HEK293 (cell line): ENCODE data around the gene MMUT.

Experiments used
- CTCF ChIA-PET: fragments of 350-600 bp; formaldehyde crosslinking; extraction: SDS; loops from one replicate; lab custom pipeline; 2021; ENCODE audit warnings: antibody characterized with exemption; lab: Yijun Ruan, JAX
- POLR2A ChIA-PET: fragments of 300-600 bp; formaldehyde crosslinking; extraction: SDS; loops from one replicate; lab custom pipeline; 2020; ENCODE audit warnings: antibody characterized with exemption, inconsistent platforms; lab: Yijun Ruan, JAX
- H3K27ac ChIP-seq: fragments of 200-500 bp; sonication (Bioruptor generic); 2 replicates; pipeline ENCODE4 v1.5.1; 2014; ENCODE audit warnings: low read depth, low read length, control low read depth, inconsistent platforms; ENCODE audit errors: extremely low read depth
- H3K36me3 ChIP-seq, 2 experiments: fragments of 200-500 bp in 1 of 2; sonication (Bioruptor generic) in 1 of 2; 1 replicate in 1 of 2; 2 replicates in 1 of 2; pipeline ENCODE4 v1.5.1; 2014 to 2017; ENCODE audit warnings: inconsistent platforms in 2 of 2, low read length in 2 of 2; ENCODE audit not compliant: control insufficient read depth in 2 of 2, insufficient read depth in 1 of 2
- H3K4me1 ChIP-seq: fragments of 200-500 bp; sonication (Bioruptor generic); 2 replicates; pipeline ENCODE4 v1.5.1; 2014; ENCODE audit warnings: mild to moderate bottlenecking, low read length, inconsistent platforms; ENCODE audit not compliant: control insufficient read depth, insufficient read depth
- H3K4me3 ChIP-seq: 2 replicates; pipeline ENCODE4 v1.5.1; 2011; ENCODE audit warnings: low read depth, mild to moderate bottlenecking, control low read depth, low read length, moderate library complexity
- H3K9me3 ChIP-seq: fragments of 200-500 bp; sonication (Bioruptor generic); 2 replicates; pipeline ENCODE4 v1.5.1; 2014; ENCODE audit warnings: low read depth, low read length, inconsistent platforms; ENCODE audit not compliant: control insufficient read depth, insufficient read depth
- AEBP2 ChIP-seq: fragments of 450-650 bp; formaldehyde crosslinking; IDR thresholded peaks from 2 replicates; pipeline ENCODE4 v1.5.1; 2016; ENCODE audit warnings: missing biosample characterization, missing genetic modification characterization, borderline replicate concordance
- BCL11A ChIP-seq: fragments of 450-650 bp; formaldehyde crosslinking; IDR thresholded peaks from 2 replicates; pipeline ENCODE4 v1.5.1; 2016; ENCODE audit warnings: low read depth, missing biosample characterization, missing genetic modification characterization
- EGR2 ChIP-seq: fragments of 450-650 bp; formaldehyde crosslinking; IDR thresholded peaks from 2 replicates; pipeline ENCODE4 v1.5.1; 2016; ENCODE audit warnings: low read depth, missing biosample characterization, missing genetic modification characterization
- GLI4 ChIP-seq: fragments of 450-650 bp; formaldehyde crosslinking; IDR thresholded peaks from 2 replicates; pipeline ENCODE4 v1.5.1; 2016; ENCODE audit warnings: missing biosample characterization, missing genetic modification characterization
- SP2 ChIP-seq: fragments of 450-650 bp; formaldehyde crosslinking; IDR thresholded peaks from 2 replicates; pipeline ENCODE4 v1.5.1; 2016; ENCODE audit warnings: missing biosample characterization, missing genetic modification characterization
- TSHZ1 ChIP-seq: fragments of 450-650 bp; formaldehyde crosslinking; IDR thresholded peaks from 2 replicates; pipeline ENCODE4 v1.5.1; 2016; ENCODE audit warnings: missing biosample characterization, missing genetic modification characterization, borderline replicate concordance
- ZBTB10 ChIP-seq: fragments of 450-650 bp; formaldehyde crosslinking; IDR thresholded peaks from 2 replicates; pipeline ENCODE4 v1.5.1; 2016; ENCODE audit warnings: missing biosample characterization, missing genetic modification characterization
- ZNF202 ChIP-seq: fragments of 450-650 bp; formaldehyde crosslinking; IDR thresholded peaks from 2 replicates; pipeline ENCODE4 v1.5.1; 2016; ENCODE audit warnings: missing biosample characterization, missing genetic modification characterization, borderline replicate concordance
- ZNF266 ChIP-seq: fragments of 450-650 bp; formaldehyde crosslinking; IDR thresholded peaks from 2 replicates; pipeline ENCODE4 v1.5.1; 2016; ENCODE audit warnings: missing biosample characterization, missing genetic modification characterization, low read depth
- ZNF335 ChIP-seq: fragments of 450-650 bp; formaldehyde crosslinking; conservative IDR thresholded peaks from 2 replicates; pipeline ENCODE4 v1.5.1; 2016; ENCODE audit warnings: missing biosample characterization, missing genetic modification characterization
- ZNF341 ChIP-seq: fragments of 450-650 bp; formaldehyde crosslinking; IDR thresholded peaks from 2 replicates; pipeline ENCODE4; 2016; ENCODE audit warnings: low read depth, missing biosample characterization, missing genetic modification characterization
- ZNF514 ChIP-seq: fragments of 450-650 bp; formaldehyde crosslinking; IDR thresholded peaks from 2 replicates; pipeline ENCODE4 v1.5.1; 2016; ENCODE audit warnings: missing biosample characterization, missing genetic modification characterization
- ZNF548 ChIP-seq: fragments of 450-650 bp; formaldehyde crosslinking; IDR thresholded peaks from 2 replicates; pipeline ENCODE4 v1.5.1; 2016; ENCODE audit warnings: missing biosample characterization, missing genetic modification characterization
- ZNF639 ChIP-seq: fragments of 450-650 bp; formaldehyde crosslinking; IDR thresholded peaks from 2 replicates; pipeline ENCODE4 v1.5.1; 2016; ENCODE audit warnings: missing biosample characterization, missing genetic modification characterization
- ZNF747 ChIP-seq: fragments of 450-650 bp; formaldehyde crosslinking; IDR thresholded peaks from 2 replicates; pipeline ENCODE4 v1.5.1; 2016; ENCODE audit warnings: missing biosample characterization, missing genetic modification characterization
- ZNF768 ChIP-seq: fragments of 450-650 bp; formaldehyde crosslinking; IDR thresholded peaks from 2 replicates; pipeline ENCODE4 v1.5.1; 2018; ENCODE audit warnings: missing biosample characterization, mild to moderate bottlenecking, missing genetic modification characterization
- ZNF791 ChIP-seq: fragments of 450-650 bp; formaldehyde crosslinking; IDR thresholded peaks from 2 replicates; pipeline ENCODE4 v1.5.1; 2016; ENCODE audit warnings: missing biosample characterization, missing genetic modification characterization
- TF ChIP-seq, protein P1 (sequence below): fragments of 450-650 bp; formaldehyde crosslinking; IDR thresholded peaks from 2 replicates; pipeline ENCODE4 v1.5.1; 2016; ENCODE audit warnings: missing biosample characterization, missing genetic modification characterization
- TF ChIP-seq, protein P2 (sequence below): fragments of 450-650 bp; formaldehyde crosslinking; IDR thresholded peaks from 2 replicates; pipeline ENCODE4 v1.5.1; 2017; ENCODE audit warnings: missing biosample characterization, missing genetic modification characterization

The MMUT gene

GRCh38 chr6:49454787-49455709 is 8.0 kb downstream of the MMUT start:
- no peaks in the 10 kb centered on the region for H3K4me1 ChIP-seq
- ChIA-PET POLR2A (interaction anchor here (0.6 kb wide), 1 partner anchor 180 kb away, joined by 4 read pairs; no protein-coding TSS in a partner anchor), CTCF (interaction anchor here (0.6 to 1.6 kb wide), 6 partner anchors 11 to 1622 kb away, joined by 3 to 6 read pairs (median 4); no protein-coding TSS in a partner anchor)
- no peaks in the 10 kb centered on the region for H3K9me3 ChIP-seq
- TF ChIP-seq ZNF768 (no peak), ZBTB10 (no peak), ZNF266 (tag by site-specific recombination) (no peak), ZNF548 (tag by site-specific recombination) (no peak), ZNF791 (tag by site-specific recombination) (no peak), AEBP2 (tag by site-specific recombination) (no peak), EGR2 (no peak), BCL11A (tag by site-specific recombination) (no peak), SP2 (tag by site-specific recombination) (no peak), ZNF341 (tag by site-specific recombination) (no peak), ZNF514 (tag by site-specific recombination) (no peak), ZNF747 (tag by site-specific recombination) (no peak), TSHZ1 (tag by site-specific recombination) (no peak), GLI4 (tag by site-specific recombination) (no peak), ZNF639 (no peak), ZNF202 (tag by site-specific recombination) (no peak), ZNF335 (tag by site-specific recombination) (no peak)
- TF ChIP-seq, protein P1, sequence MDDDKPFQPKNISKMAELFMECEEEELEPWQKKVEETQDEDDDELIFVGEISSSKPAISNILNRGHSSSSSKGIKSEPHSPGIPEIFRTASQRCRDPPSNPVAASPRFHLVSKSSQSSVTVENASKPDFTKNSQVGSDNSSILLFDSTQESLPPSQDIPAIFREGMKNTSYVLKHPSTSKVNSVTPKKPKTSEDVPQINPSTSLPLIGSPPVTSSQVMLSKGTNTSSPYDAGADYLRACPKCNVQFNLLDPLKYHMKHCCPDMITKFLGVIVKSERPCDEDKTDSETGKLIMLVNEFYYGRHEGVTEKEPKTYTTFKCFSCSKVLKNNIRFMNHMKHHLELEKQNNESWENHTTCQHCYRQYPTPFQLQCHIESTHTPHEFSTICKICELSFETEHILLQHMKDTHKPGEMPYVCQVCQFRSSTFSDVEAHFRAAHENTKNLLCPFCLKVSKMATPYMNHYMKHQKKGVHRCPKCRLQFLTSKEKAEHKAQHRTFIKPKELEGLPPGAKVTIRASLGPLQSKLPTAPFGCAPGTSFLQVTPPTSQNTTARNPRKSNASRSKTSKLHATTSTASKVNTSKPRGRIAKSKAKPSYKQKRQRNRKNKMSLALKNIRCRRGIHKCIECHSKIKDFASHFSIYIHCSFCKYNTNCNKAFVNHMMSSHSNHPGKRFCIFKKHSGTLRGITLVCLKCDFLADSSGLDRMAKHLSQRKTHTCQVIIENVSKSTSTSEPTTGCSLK, result no peak
- TF ChIP-seq, protein P2, sequence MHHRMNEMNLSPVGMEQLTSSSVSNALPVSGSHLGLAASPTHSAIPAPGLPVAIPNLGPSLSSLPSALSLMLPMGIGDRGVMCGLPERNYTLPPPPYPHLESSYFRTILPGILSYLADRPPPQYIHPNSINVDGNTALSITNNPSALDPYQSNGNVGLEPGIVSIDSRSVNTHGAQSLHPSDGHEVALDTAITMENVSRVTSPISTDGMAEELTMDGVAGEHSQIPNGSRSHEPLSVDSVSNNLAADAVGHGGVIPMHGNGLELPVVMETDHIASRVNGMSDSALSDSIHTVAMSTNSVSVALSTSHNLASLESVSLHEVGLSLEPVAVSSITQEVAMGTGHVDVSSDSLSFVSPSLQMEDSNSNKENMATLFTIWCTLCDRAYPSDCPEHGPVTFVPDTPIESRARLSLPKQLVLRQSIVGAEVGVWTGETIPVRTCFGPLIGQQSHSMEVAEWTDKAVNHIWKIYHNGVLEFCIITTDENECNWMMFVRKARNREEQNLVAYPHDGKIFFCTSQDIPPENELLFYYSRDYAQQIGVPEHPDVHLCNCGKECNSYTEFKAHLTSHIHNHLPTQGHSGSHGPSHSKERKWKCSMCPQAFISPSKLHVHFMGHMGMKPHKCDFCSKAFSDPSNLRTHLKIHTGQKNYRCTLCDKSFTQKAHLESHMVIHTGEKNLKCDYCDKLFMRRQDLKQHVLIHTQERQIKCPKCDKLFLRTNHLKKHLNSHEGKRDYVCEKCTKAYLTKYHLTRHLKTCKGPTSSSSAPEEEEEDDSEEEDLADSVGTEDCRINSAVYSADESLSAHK (tag by site-specific recombination), result no peak
- H3K36me3 ChIP-seq, result peaks cover 27 to 50% of the 10 kb centered on the region in 2 experiments
- H3K27ac ChIP-seq, result no peak overlapping the region
- H3K4me3 ChIP-seq, result no peak overlapping the region
